Measurements from ENCODE around the gene EVC2. TPM values are rescaled to one million over a fixed set of nuclear protein-coding genes. Genes with fewer than 3 reads are reported as not detected.

The EVC2 gene
- polyA plus RNA-seq, 1 donor from 2014 or later: 0.27 TPM

DNA sequence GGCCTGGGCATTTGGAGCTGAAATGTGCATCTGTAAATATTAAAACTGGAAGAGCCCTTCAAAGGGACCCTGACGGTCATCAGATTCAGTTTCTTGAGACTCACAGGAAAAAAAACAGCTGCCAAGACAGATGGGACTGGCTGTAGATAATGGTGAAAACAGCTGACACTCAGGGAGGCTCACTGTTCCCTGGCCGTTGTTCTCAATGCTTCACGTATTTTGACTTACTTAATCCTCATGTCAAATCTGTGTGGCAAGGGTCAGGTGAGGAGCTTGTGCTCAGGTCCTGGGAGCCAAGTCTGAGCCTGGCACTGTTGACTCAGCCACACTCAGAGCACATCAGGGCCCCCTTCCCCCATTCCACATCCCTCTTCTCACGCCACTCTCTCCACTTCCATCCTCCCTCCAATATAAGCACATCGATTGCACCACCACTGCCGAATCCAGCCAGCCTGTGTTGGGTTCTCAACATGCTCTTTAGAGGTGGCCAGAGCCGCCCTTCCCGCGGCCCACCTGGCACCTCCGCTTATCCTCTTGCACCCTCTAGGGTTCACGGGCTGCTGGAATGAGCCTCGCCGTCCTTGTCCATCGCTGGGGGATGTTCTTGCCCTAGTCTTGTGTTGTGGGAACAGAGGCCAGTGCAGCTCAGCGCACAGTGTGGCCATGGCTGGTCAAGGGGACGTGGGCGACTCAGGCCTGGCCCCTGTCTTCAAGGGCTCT is 42.7 kb upstream of the EVC2 start:
- Histone ChIP-seq H4K20me1 (ENCODE audit: insufficient read depth) (no peaks in the 10 kb centered on the region), H3K9ac (ENCODE audit: low read length) (no peak overlapping the region), H3K36me3 (ENCODE audit: insufficient read depth, low read length) (no peaks in the 10 kb centered on the region), H2AFZ (ENCODE audit: low read depth, low read length) (no peak overlapping the region), H3K9me2 (ENCODE audit: insufficient read depth, low read length) (no peaks in the 10 kb centered on the region), H3K79me2 (replicated peaks; ENCODE audit: insufficient read depth, low read length) (no peaks in the 10 kb centered on the region), H3K4me2 (ENCODE audit: low read length) (no peak overlapping the region), H3K27ac (ENCODE audit: low read length) (no peak overlapping the region), H3F3A (ENCODE audit: insufficient read depth, low read length, poor library complexity, severe bottlenecking) (no peaks in the 10 kb centered on the region), H3K4me3 (ENCODE audit: low read length) (no peak overlapping the region), H3K27me3 (ENCODE audit: insufficient read depth, low read depth, low read length) (no peaks in the 10 kb centered on the region), H3K9me3 (ENCODE audit: low read length) (no peaks in the 10 kb centered on the region)
- TF ChIP-seq CTCF (IDR thresholded peaks at IDR 0.05; ENCODE audit: poor library complexity, severe bottlenecking): no peak
- no peak for TF ChIP-seq MXI1 (conservative IDR thresholded peaks at IDR 0.05; ENCODE audit: poor library complexity, severe bottlenecking)
- no peak for TF ChIP-seq POLR2AphosphoS5 (IDR thresholded peaks at IDR 0.05)
- TF ChIP-seq TAF1 (IDR thresholded peaks at IDR 0.05; ENCODE audit: low read depth): no peak
- TF ChIP-seq RAD21 (conservative IDR thresholded peaks at IDR 0.05): no peak
- no peak for TF ChIP-seq SMC3 (conservative IDR thresholded peaks at IDR 0.05; ENCODE audit: poor library complexity)
- TF ChIP-seq REST (IDR thresholded peaks at IDR 0.05; ENCODE audit: borderline replicate concordance): no peak
- TF ChIP-seq EZH2 (IDR thresholded peaks at IDR 0.05; ENCODE audit: borderline replicate concordance, insufficient read depth, low read length, poor library complexity, severe bottlenecking): no peak
- TF ChIP-seq EP300 (conservative IDR thresholded peaks at IDR 0.05; ENCODE audit: poor library complexity, severe bottlenecking): no peak

DNA sequence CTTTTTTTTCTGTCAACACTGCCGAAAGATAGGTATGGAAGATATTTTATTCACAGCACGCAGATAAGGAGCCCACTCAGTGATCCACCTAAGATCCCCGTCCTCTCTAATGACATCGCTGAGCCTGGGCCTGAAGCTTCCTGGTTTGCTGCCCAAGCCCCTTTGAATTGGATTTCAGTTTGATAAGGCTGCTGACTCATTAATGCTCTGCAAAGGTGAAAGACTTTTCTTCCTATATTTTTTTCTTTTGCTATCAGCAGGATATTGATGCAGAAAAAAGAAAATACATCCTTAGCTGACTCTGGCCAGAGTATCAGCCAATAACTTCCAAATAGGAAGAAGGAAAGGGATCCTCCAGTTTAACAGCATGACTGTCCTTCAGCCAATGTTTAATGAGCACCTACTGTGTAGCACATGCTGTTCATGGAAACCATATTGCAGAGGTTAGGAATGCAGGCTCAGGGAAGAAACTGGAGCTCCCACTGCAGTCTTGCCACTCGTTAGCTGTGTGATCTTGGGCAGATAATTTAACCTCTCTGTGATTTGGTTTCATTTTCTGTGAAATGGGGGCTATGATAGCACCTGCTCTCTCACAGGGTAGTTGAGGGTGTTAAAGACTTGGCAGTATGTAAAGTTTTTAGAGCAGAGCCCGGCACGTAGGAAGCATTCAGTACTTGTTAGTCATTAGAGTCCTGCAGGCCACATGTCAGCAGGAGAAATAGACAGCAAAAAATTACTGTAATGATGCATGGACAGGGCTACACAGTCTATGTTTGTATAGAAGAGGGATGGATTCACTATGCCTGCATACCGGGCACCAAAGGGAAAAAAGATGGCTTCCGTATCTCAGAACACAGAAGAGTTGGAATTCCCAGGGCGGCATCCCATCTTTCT is 41.9 kb upstream of the EVC2 start:
- Histone ChIP-seq H3K9ac (ENCODE audit: low read length) (no peak overlapping the region), H3K9me3 (ENCODE audit: low read length) (no peaks in the 10 kb centered on the region), H3K4me3 (ENCODE audit: low read length) (no peak overlapping the region), H2AFZ (ENCODE audit: low read depth, low read length) (no peak overlapping the region), H3K4me2 (ENCODE audit: low read length) (no peak overlapping the region), H3K36me3 (ENCODE audit: insufficient read depth, low read length) (no peaks in the 10 kb centered on the region), H4K20me1 (ENCODE audit: insufficient read depth) (no peaks in the 10 kb centered on the region), H3F3A (ENCODE audit: insufficient read depth, low read length, poor library complexity, severe bottlenecking) (no peaks in the 10 kb centered on the region), H3K79me2 (replicated peaks; ENCODE audit: insufficient read depth, low read length) (no peaks in the 10 kb centered on the region), H3K27me3 (ENCODE audit: insufficient read depth, low read depth, low read length) (no peaks in the 10 kb centered on the region), H3K9me2 (ENCODE audit: insufficient read depth, low read length) (no peaks in the 10 kb centered on the region), H3K27ac (ENCODE audit: low read length) (no peak overlapping the region)
- TF ChIP-seq RAD21 (conservative IDR thresholded peaks at IDR 0.05): no peak
- TF ChIP-seq EZH2 (IDR thresholded peaks at IDR 0.05; ENCODE audit: borderline replicate concordance, insufficient read depth, low read length, poor library complexity, severe bottlenecking): no peak
- TF ChIP-seq REST (IDR thresholded peaks at IDR 0.05; ENCODE audit: borderline replicate concordance): no peak
- no peak for TF ChIP-seq SMC3 (conservative IDR thresholded peaks at IDR 0.05; ENCODE audit: poor library complexity)
- TF ChIP-seq TAF1 (IDR thresholded peaks at IDR 0.05; ENCODE audit: low read depth): no peak
- no peak for TF ChIP-seq MXI1 (conservative IDR thresholded peaks at IDR 0.05; ENCODE audit: poor library complexity, severe bottlenecking)
- no peak for TF ChIP-seq POLR2AphosphoS5 (IDR thresholded peaks at IDR 0.05)
- TF ChIP-seq CTCF (IDR thresholded peaks at IDR 0.05; ENCODE audit: poor library complexity, severe bottlenecking): no peak
- TF ChIP-seq EP300 (conservative IDR thresholded peaks at IDR 0.05; ENCODE audit: poor library complexity, severe bottlenecking): no peak
